Left lung (tissue), 10 donors: ENCODE measurements around the gene MCU. TPM values are rescaled to one million over a fixed set of nuclear protein-coding genes. Genes with fewer than 3 reads are reported as not detected.
"Not testable (repeated sequence)": the region's sequence is repeated elsewhere in the genome, so short reads cannot be mapped to it uniquely, and the experiment has no call there.

Source experiments
- ATAC-seq: fragments of 200-7000 bp; cut with Tn5 transposase; one replicate; pipeline ENCODE4 v1.9.1; 2020; ENCODE audit warnings: moderate library complexity
- DNase-seq, 4 donors: peaks; one replicate each; pipeline ENCODE4 v3.0.0-alpha.2; 2013 to 2020
- H3K27ac ChIP-seq, 2 donors: fragments of 200-600 bp; sonication (generic) in 1 of 2; one replicate each; pipeline versions ENCODE4 v1.5.0 to v1.8.0; 2020 to 2021
- H3K27me3 ChIP-seq, 2 donors: fragments of 200-600 bp; sonication (generic) in 1 of 2; one replicate each; pipeline versions ENCODE4 v1.5.0 to v1.8.0; 2020 to 2021
- H3K36me3 ChIP-seq, 2 donors: fragments of 200-600 bp; sonication (generic) in 1 of 2; one replicate each; pipeline versions ENCODE4 v1.5.0 to v1.8.0; 2020 to 2021
- H3K4me1 ChIP-seq, 2 donors: fragments of 200-600 bp; one replicate each; pipeline ENCODE4 v1.8.0; 2021
- H3K4me3 ChIP-seq, 2 donors: fragments of 200-600 bp; sonication (generic) in 1 of 2; one replicate each; pipeline versions ENCODE4 v1.5.0 to v1.8.0; 2020 to 2021; ENCODE audit warnings: mild to moderate bottlenecking in 1 of 2
- H3K9me3 ChIP-seq, 2 donors: fragments of 200-600 bp; sonication (generic) in 1 of 2; one replicate each; pipeline versions ENCODE4 v1.5.0 to v1.8.0; 2020 to 2021
- CTCF ChIP-seq, 2 donors: fragments of 200-600 bp; sonication (generic) in 1 of 2; IDR thresholded peaks; one replicate each; pipeline versions ENCODE4 v1.5.0 to v1.8.0; 2021; ENCODE audit warnings: antibody characterized with exemption in 2 of 2
- intact Hi-C, 2 donors: fragments of 100-400 bp; cut with DNase I; formaldehyde crosslinking; loops; one replicate each; pipeline versions ENCODE4 v1.11.2 to v1.14.2; 2022
- polyA plus RNA-seq, 6 donors: library from polyadenylated mRNA; unstranded; fragments of 120-200 nt; gene quantifications; one replicate each; pipeline ENCODE4 v1.2.1, GENCODE V29; 2013; ENCODE audit not compliant: insufficient read length in 6 of 6
- total RNA-seq, 2 donors: library from RNA; stranded (reverse); fragmentation: NEBNext Ultra II Directional; extraction: Animal tissue kit (Norgen Biotek cat#: 25700); gene quantifications; one replicate each; pipeline ENCODE4 v1.2.1, GENCODE V29; 2021
- donor health status: DM: no; HTN: yes; CAD: no.
- donor health status: DM: no; HTN: no; CAD: no.

MCU gene
- total and polyA plus RNA-seq, 8 donors, result 29.4 to 48.8 (median 38.6) TPM

DNA sequence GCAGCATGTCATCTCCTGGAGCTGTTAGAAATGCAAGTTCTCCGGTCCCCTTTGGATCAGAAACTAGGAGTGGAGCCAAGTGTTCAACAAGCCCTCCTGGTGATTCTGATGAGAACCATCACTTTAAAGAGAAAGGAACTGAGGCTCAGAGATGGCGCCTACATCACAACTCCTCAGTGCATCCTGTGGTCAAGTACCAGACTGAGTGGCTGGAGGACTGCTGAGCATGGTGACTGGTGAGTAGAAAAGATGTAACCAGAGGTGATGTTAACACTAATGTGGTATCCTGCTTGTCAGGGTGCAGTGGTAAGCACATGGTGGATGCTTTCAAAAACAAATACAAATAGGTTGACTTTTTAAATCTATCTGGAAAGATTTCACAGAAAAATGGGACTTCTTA, 198.1 kb downstream of the MCU start:
- no peak for TF ChIP-seq CTCF (IDR thresholded peaks at IDR 0.05)
- Histone ChIP-seq H3K27me3 (no peaks in the 10 kb centered on the region), H3K36me3 (peaks cover 0 to 29% of the 10 kb centered on the region in 2 donors), H3K9me3 (no peaks in the 10 kb centered on the region), H3K4me1 (peaks cover 0 to 13% of the 10 kb centered on the region in 2 donors), H3K4me3 (no peak overlapping the region), H3K27ac (no peak overlapping the region)
- ATAC-seq (no peak), DNase-seq (no peak)
- intact Hi-C loops, result no loop called here

DNA sequence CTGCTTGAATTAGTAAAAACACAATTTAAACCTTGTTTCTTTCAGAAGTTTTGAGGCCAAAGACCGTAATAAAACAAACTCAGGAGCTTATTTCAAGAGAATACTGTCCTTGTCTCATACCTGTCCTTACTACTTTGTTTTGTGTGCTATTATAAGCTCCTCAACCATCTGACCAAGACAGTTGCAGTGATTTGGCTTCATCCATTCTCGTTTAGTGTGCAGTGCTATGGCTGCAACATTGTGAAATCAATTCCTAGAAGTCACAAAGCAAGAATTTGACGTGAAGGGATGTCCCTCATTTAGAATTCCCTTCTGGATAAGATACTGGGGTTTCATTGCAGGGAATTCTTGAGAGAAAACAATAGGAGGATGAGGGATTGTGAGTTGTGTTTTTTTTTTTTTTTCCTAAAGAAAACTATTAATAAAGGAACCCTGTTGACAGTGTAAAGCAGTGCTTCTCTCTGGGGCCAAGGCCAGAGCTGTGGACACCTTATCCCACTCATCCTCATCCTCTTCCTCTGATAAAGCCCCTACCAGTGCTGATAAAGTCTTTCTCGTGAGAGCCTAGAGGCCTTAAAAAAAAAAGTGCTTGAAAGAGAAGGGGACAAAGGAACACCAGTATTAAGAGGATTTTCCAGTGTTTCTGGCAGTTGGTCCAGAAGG, 201.3 kb downstream of the MCU start, which contains the start of gene OIT3:
Gene OIT3, plus strand, starts transcription at position 604 of the 663 bp plus-strand sequence. CDS start 60 bp downstream, outside the sequence.
- no peak for ATAC-seq
- no peaks in the 10 kb centered on the region for H3K27me3 ChIP-seq
- intact Hi-C loops, result no loop called here
- no peak for TF ChIP-seq CTCF (IDR thresholded peaks at IDR 0.05)
- no peak for DNase-seq
- H3K4me3 ChIP-seq, result no peak within 1 kb of the TSS
- H3K4me1 ChIP-seq, result no peaks in the 10 kb centered on the region
- H3K9me3 ChIP-seq, result no peaks in the 10 kb centered on the region
- peaks cover 0 to 7% of the 10 kb centered on the region in 2 donors for H3K36me3 ChIP-seq
- no peak within 1 kb of the TSS for H3K27ac ChIP-seq

DNA sequence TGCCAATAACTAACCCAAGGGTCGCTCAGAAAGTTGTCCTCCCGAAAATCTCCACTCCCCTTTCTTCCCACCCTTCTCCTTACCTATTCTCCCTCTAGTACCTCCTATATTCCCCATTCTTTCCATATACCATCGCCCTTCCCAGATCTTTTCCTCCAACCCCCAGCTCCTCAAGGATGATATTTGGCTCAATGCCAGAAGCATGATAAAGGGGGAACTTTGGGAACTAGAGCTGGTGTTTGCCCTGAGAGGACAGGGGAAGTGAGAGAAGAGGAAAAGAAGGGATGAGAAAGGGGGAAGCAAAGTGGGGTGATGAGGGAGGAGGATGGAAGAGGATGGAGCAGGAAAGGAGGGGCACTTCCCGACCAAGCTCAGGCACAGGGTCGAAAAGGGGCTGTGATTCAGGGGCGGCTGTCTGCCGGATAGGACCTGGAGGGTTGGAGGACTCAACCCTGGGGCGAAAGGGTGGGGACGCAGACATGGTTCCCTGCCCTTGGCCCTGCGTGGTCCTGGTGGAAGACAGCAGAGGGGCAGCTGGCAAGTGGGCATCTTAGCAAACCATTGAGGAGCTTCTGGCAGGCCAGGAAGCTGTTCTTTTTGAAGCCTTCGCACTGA, 203.4 kb downstream of the MCU start:
- Histone ChIP-seq H3K9me3 (no peaks in the 10 kb centered on the region), H3K27me3 (no peaks in the 10 kb centered on the region), H3K27ac (no peak overlapping the region), H3K4me3 (no peak overlapping the region), H3K4me1 (no peaks in the 10 kb centered on the region), H3K36me3 (no peaks in the 10 kb centered on the region)
- TF ChIP-seq CTCF (IDR thresholded peaks at IDR 0.05), result no peak
- ATAC-seq (no peak), DNase-seq (no peak)
- intact Hi-C loops, result no loop called here

DNA sequence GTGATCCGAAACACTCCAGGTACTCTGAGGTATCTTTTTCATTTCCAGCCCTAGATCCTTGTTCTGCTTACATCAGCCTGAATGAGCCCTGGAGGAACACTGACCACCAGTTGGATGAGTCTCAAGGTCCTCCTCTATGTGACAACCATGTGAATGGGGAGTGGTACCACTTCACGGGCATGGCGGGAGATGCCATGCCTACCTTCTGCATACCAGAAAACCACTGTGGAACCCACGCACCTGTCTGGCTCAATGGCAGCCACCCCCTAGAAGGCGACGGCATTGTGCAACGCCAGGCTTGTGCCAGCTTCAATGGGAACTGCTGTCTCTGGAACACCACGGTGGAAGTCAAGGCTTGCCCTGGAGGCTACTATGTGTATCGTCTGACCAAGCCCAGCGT, 206.7 kb downstream of the MCU start:
- Histone ChIP-seq H3K27ac (no peak overlapping the region), H3K9me3 (no peaks in the 10 kb centered on the region), H3K36me3 (no peaks in the 10 kb centered on the region), H3K4me3 (no peak overlapping the region), H3K27me3 (no peaks in the 10 kb centered on the region), H3K4me1 (no peaks in the 10 kb centered on the region)
- no peak for TF ChIP-seq CTCF (IDR thresholded peaks at IDR 0.05)
- intact Hi-C loops, result no loop called here
- ATAC-seq, result no peak
- DNase-seq, result no peak

DNA sequence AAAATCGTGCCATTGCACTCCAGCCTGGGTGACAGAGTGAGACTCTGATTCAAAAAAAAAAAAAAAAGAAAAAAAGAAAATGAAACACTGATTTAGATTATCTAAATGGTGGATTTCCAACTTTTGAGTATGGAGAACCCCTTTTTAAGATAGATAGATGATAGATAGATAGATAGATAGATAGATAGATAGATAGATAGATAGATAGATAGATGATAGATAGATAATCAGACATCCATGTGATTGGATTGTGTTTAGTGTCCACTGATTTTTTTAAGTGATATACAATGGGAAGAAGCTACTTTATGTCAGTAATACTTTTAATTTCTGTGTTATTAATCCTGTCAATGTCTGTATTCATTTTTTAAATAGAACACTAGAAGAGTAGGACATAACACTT, 207.6 kb downstream of the MCU start:
- ATAC-seq, result no peak

GRCh38 chr10:72903941-72904446, 212.1 kb downstream of the MCU start:
- H3K27ac ChIP-seq, H3K27me3 ChIP-seq, intact Hi-C loops, H3K9me3 ChIP-seq, DNase-seq, ATAC-seq, H3K36me3 ChIP-seq, H3K4me3 ChIP-seq, H3K4me1 ChIP-seq: not testable (repeated sequence)

More for the DNA sequence above, 207.6 kb downstream of the MCU start:
- Histone ChIP-seq H3K27me3 (no peaks in the 10 kb centered on the region), H3K4me1 (no peaks in the 10 kb centered on the region), H3K4me3 (no peak overlapping the region), H3K36me3 (no peaks in the 10 kb centered on the region), H3K9me3 (no peaks in the 10 kb centered on the region), H3K27ac (no peak overlapping the region)
- intact Hi-C loops, result no loop called here
- DNase-seq, result no peak
- no peak for TF ChIP-seq CTCF (IDR thresholded peaks at IDR 0.05)
